ENCODE measurements around the gene CADM1. TPM values are rescaled to one million over a fixed set of nuclear protein-coding genes. Genes with fewer than 3 reads are reported as not detected.

CADM1 gene
- total and polyA plus RNA-seq, 9 of the 15 experiments (the other 6 are each of a cell fraction or from before 2014, with no cell fraction given): 0.42 TPM; not detected in 8

GRCh38 chr11:115182282-115182955 lies 321.8 kb downstream of the CADM1 start:
- ATAC-seq (no peak), DNase-seq (ENCODE audit: extremely low read depth in 1 of 4, low spot score in 3 of 4) (no peak), FAIRE-seq (no peak)
- Histone ChIP-seq H3K27me3 (ENCODE audit: control insufficient read depth in 2 of 2, insufficient read depth in 2 of 2, low read length in 2 of 2) (peaks cover 0 to 11% of the 10 kb centered on the region in 2 experiments; a peak in 1 of 5 replicates), H3K9ac (ENCODE audit: insufficient read depth in 1 of 2, low read depth in 2 of 2, low read length in 2 of 2) (no peak overlapping the region), H3K27ac (ENCODE audit: extremely low read depth, low read depth, low read length) (no peak overlapping the region), H3K9me1 (ENCODE audit: control insufficient read depth, insufficient read depth, low read length) (no peaks in the 10 kb centered on the region), H3K36me3 (ENCODE audit: control insufficient read depth, insufficient read depth, low read length) (no peaks in the 10 kb centered on the region), H3K4me3 (no peak overlapping the region), H3K79me2 (ENCODE audit: control insufficient read depth, insufficient read depth, low read length) (no peaks in the 10 kb centered on the region), H3K4me1 (replicated peaks in 1 of 2; ENCODE audit: control insufficient read depth in 2 of 2, insufficient read depth in 2 of 2, low read length in 2 of 2) (no peaks in the 10 kb centered on the region), H4K20me1 (replicated peaks; ENCODE audit: control insufficient read depth, insufficient read depth, low read length) (0 out of 2 replicates have a peak, but pooled peaks cover 8% of the 10 kb centered on the region), H3K9me3 (replicated peaks; ENCODE audit: control insufficient read depth, insufficient read depth, low read depth, low read length) (no peaks in the 10 kb centered on the region), H2AFZ (ENCODE audit: low read depth, low read length) (no peak overlapping the region), H3K4me2 (ENCODE audit: insufficient read depth, low read length) (no peak overlapping the region)
- WGBS (ENCODE audit: insufficient coverage, low coverage, missing lambda C conversion rate): 0% methylated on average over 7 of the region's 7 CpGs
- intact Hi-C loops (cut with micrococcal nuclease) (no loop called here), in situ Hi-C loops (cut with MboI) (no loop called here)
- no TSS peak for BruUV-seq (replicated peaks)
- TF ChIP-seq BRCA1 (IDR thresholded peaks at IDR 0.05) (no peak), BRCA1 (CRISPR knock-in tag; IDR thresholded peaks at IDR 0.05) (no peak), GATAD2B (IDR thresholded peaks at IDR 0.05; ENCODE audit: borderline replicate concordance) (no peak), ASH1L (IDR thresholded peaks at IDR 0.05; ENCODE audit: borderline replicate concordance, low read depth, partially characterized antibody) (no peak), ZNF644 (tag; IDR thresholded peaks at IDR 0.05; ENCODE audit: low read depth) (no peak), CCAR2 (IDR thresholded peaks at IDR 0.05; ENCODE audit: low read depth, low read length) (no peak), DDX20 (tag; IDR thresholded peaks at IDR 0.05; ENCODE audit: low read depth) (no peak), CCNT2 (IDR thresholded peaks at IDR 0.05; ENCODE audit: borderline replicate concordance, extremely low read depth, insufficient read length, low read depth, low read length) (no peak), ZNF551 (CRISPR knock-in tag; IDR thresholded peaks at IDR 0.05) (no peak)
- TF ChIP-seq, protein P1, sequence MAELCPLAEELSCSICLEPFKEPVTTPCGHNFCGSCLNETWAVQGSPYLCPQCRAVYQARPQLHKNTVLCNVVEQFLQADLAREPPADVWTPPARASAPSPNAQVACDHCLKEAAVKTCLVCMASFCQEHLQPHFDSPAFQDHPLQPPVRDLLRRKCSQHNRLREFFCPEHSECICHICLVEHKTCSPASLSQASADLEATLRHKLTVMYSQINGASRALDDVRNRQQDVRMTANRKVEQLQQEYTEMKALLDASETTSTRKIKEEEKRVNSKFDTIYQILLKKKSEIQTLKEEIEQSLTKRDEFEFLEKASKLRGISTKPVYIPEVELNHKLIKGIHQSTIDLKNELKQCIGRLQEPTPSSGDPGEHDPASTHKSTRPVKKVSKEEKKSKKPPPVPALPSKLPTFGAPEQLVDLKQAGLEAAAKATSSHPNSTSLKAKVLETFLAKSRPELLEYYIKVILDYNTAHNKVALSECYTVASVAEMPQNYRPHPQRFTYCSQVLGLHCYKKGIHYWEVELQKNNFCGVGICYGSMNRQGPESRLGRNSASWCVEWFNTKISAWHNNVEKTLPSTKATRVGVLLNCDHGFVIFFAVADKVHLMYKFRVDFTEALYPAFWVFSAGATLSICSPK (IDR thresholded peaks at IDR 0.05; ENCODE audit: borderline replicate concordance): no peak
- POLR2A ChIA-PET: no interaction called here
- CTCF ChIA-PET (ENCODE audit: low intra/inter-chr PET ratio): no interaction called here

All from K562 (cell line).